Glomerular endothelial cell (primary cell): ENCODE measurements around the gene NR3C2. TPM values are rescaled to one million over a fixed set of nuclear protein-coding genes. Genes with fewer than 3 reads are reported as not detected.
A peak's percentile ranks its signal among the peaks of the same experiment; 100 is the strongest.

Experiments
- DNase-seq: peaks from one replicate; pipeline ENCODE4 v3.0.0-alpha.2; 2011; ENCODE audit warnings: low read depth, low spot score; ENCODE audit errors: extremely low read depth
- total RNA-seq: library from RNA; depleted of rRNA; stranded (reverse); fragments of >200 nt; gene quantifications from 2 replicates; pipeline ENCODE4 v1.2.3, GENCODE V29; 2015

Gene NR3C2
- total RNA-seq, 1 donor from 2014 or later = 5.2 TPM

- DNase-seq = no peak
Measured at GRCh38 chr4:148315049-148315448, 127.2 kb downstream of the NR3C2 start.

- DNase-seq = no peak
Measured at GRCh38 chr4:148312956-148313490, 129.2 kb downstream of the NR3C2 start.

GRCh38 chr4:148311526-148311925 is 130.7 kb downstream of the NR3C2 start:
- DNase-seq = no peak

- DNase-seq = no peak
Measured at GRCh38 chr4:148310756-148311155, 131.5 kb downstream of the NR3C2 start.

- no peak for DNase-seq
Measured at GRCh38 chr4:148305751-148306150, 136.5 kb downstream of the NR3C2 start.

GRCh38 chr4:148302416-148302815 is 139.8 kb downstream of the NR3C2 start:
- no peak for DNase-seq

GRCh38 chr4:148300877-148301276 is 141.3 kb downstream of the NR3C2 start:
- DNase-seq = no peak

GRCh38 chr4:148299337-148299736 is 142.9 kb downstream of the NR3C2 start:
- DNase-seq = no peak

- no peak for DNase-seq
Measured at GRCh38 chr4:148296498-148296897, 145.7 kb downstream of the NR3C2 start.

GRCh38 chr4:148295642-148296041 is 146.6 kb downstream of the NR3C2 start:
- DNase-seq = no peak

GRCh38 chr4:148293571-148293970 is 148.6 kb downstream of the NR3C2 start:
- no peak for DNase-seq

GRCh38 chr4:148292686-148293085 is 149.5 kb downstream of the NR3C2 start:
- no peak for DNase-seq

GRCh38 chr4:148289740-148290139 is 152.5 kb downstream of the NR3C2 start:
- DNase-seq = no peak

- DNase-seq = no peak
Measured at GRCh38 chr4:148288448-148288847, 153.8 kb downstream of the NR3C2 start.

- no peak for DNase-seq
Measured at GRCh38 chr4:148287111-148287510, 155.1 kb downstream of the NR3C2 start.

GRCh38 chr4:148286012-148286411 is 156.2 kb downstream of the NR3C2 start:
- no peak for DNase-seq

GRCh38 chr4:148283665-148284064 is 158.5 kb downstream of the NR3C2 start:
- DNase-seq = no peak

- no peak for DNase-seq
Measured at GRCh38 chr4:148278310-148278709, 163.9 kb downstream of the NR3C2 start.

GRCh38 chr4:148275266-148275665 is 166.9 kb downstream of the NR3C2 start:
- no peak for DNase-seq

GRCh38 chr4:148273501-148273986 is 168.7 kb downstream of the NR3C2 start:
- DNase-seq = no peak

GRCh38 chr4:148271166-148271565 is 171.0 kb downstream of the NR3C2 start:
- DNase-seq = peak; percentile 18

- peak; percentile 36 for DNase-seq
Measured at GRCh38 chr4:148270630-148271029, 171.6 kb downstream of the NR3C2 start.

GRCh38 chr4:148268835-148269234 is 173.4 kb downstream of the NR3C2 start:
- DNase-seq = no peak
